ENCODE results near the gene SNCAIP. TPM values are rescaled to one million over a fixed set of nuclear protein-coding genes. Genes with fewer than 3 reads are reported as not detected.

SNCAIP gene
- total RNA-seq, 1 experiment from 2014 or later = 1.2 TPM

GRCh38 chr5:122455939-122456338 is 143.9 kb downstream of the SNCAIP start:
- no peak for TF ChIP-seq CTCF (IDR thresholded peaks at IDR 0.05; ENCODE audit: insufficient read depth in 1 of 2, low read depth in 1 of 2, low read length in 1 of 2, severe bottlenecking in 1 of 2, unreplicated experiment in 1 of 2)
- H3K4me3 Mint-ChIP-seq (ENCODE audit: unreplicated experiment) = no peak overlapping the region
- intact Hi-C loops (cut with micrococcal nuclease; ENCODE audit: unreplicated experiment) = no loop called here
- no peak overlapping the region for H3K27ac Mint-ChIP-seq (ENCODE audit: unreplicated experiment)
- no peak for DNase-seq
- no peaks in the 10 kb centered on the region for H3K9me3 Mint-ChIP-seq (ENCODE audit: unreplicated experiment)
- H3K4me3 ChIP-seq (ENCODE audit: low read depth, low read length) = no peak overlapping the region
- H3K36me3 ChIP-seq (ENCODE audit: control insufficient read depth, insufficient read depth, low read length) = no peaks in the 10 kb centered on the region
- BruUV-seq (replicated peaks) = no TSS peak
- H3K9me3 ChIP-seq = no peaks in the 10 kb centered on the region
- H3K4me1 ChIP-seq = no peaks in the 10 kb centered on the region
- CTCF ChIA-PET = no interaction called here
- peaks cover 6% of the 10 kb centered on the region for H3K4me1 Mint-ChIP-seq (ENCODE audit: low read depth, unreplicated experiment)
- H3K36me3 Mint-ChIP-seq (ENCODE audit: insufficient read depth, unreplicated experiment) = peaks cover 6% of the 10 kb centered on the region
- POLR2A ChIA-PET = no interaction called here
- no peaks in the 10 kb centered on the region for H3K27me3 Mint-ChIP-seq (ENCODE audit: insufficient read depth, unreplicated experiment)
- no peaks in the 10 kb centered on the region for H3K27me3 ChIP-seq (replicated peaks; ENCODE audit: control insufficient read depth, insufficient read depth, low read length)

- Mint-ChIP-seq H3K4me3 (ENCODE audit: unreplicated experiment) (no peak overlapping the region), H3K27me3 (ENCODE audit: insufficient read depth, unreplicated experiment) (no peaks in the 10 kb centered on the region), H3K4me1 (ENCODE audit: low read depth, unreplicated experiment) (peaks cover 6% of the 10 kb centered on the region), H3K27ac (ENCODE audit: unreplicated experiment) (no peak overlapping the region), H3K36me3 (ENCODE audit: insufficient read depth, unreplicated experiment) (peaks cover 6% of the 10 kb centered on the region), H3K9me3 (ENCODE audit: unreplicated experiment) (no peaks in the 10 kb centered on the region)
- no peaks in the 10 kb centered on the region for H3K4me1 ChIP-seq
- H3K27me3 ChIP-seq (replicated peaks; ENCODE audit: control insufficient read depth, insufficient read depth, low read length) = no peaks in the 10 kb centered on the region
- no peaks in the 10 kb centered on the region for H3K36me3 ChIP-seq (ENCODE audit: control insufficient read depth, insufficient read depth, low read length)
- no peak for DNase-seq
- BruUV-seq (replicated peaks) = no TSS peak
- intact Hi-C loops (cut with micrococcal nuclease; ENCODE audit: unreplicated experiment) = no loop called here
- no peaks in the 10 kb centered on the region for H3K9me3 ChIP-seq
- CTCF ChIA-PET = no interaction called here
- POLR2A ChIA-PET = no interaction called here
- no peak overlapping the region for H3K4me3 ChIP-seq (ENCODE audit: low read depth, low read length)
- no peak for TF ChIP-seq CTCF (IDR thresholded peaks at IDR 0.05; ENCODE audit: insufficient read depth in 1 of 2, low read depth in 1 of 2, low read length in 1 of 2, severe bottlenecking in 1 of 2, unreplicated experiment in 1 of 2)
Observed at GRCh38 chr5:122457178-122457826, 145.3 kb downstream of the SNCAIP start.

GRCh38 chr5:122458278-122458872 is 146.3 kb downstream of the SNCAIP start:
- no peaks in the 10 kb centered on the region for H3K4me1 Mint-ChIP-seq (ENCODE audit: low read depth, unreplicated experiment)
- peak; percentile 59 to 78 for TF ChIP-seq CTCF (IDR thresholded peaks at IDR 0.05; ENCODE audit: insufficient read depth in 1 of 2, low read depth in 1 of 2, low read length in 1 of 2, severe bottlenecking in 1 of 2, unreplicated experiment in 1 of 2)
- DNase-seq = peak in 1 of 2 experiments; percentile 37
- CTCF ChIA-PET = interaction anchor here (0.7 kb wide), 1 partner anchor 40 kb away, joined by 5 read pairs; no protein-coding TSS in a partner anchor
- no peak overlapping the region for H3K27ac Mint-ChIP-seq (ENCODE audit: unreplicated experiment)
- no peaks in the 10 kb centered on the region for H3K4me1 ChIP-seq
- H3K27me3 ChIP-seq (replicated peaks; ENCODE audit: control insufficient read depth, insufficient read depth, low read length) = no peaks in the 10 kb centered on the region
- peaks cover 6% of the 10 kb centered on the region for H3K36me3 Mint-ChIP-seq (ENCODE audit: insufficient read depth, unreplicated experiment)
- intact Hi-C loops (cut with micrococcal nuclease; ENCODE audit: unreplicated experiment) = loop anchor here (1.0 kb wide), 2 partner anchors 22 to 40 kb away; no protein-coding TSS in a partner anchor
- no peaks in the 10 kb centered on the region for H3K36me3 ChIP-seq (ENCODE audit: control insufficient read depth, insufficient read depth, low read length)
- no peaks in the 10 kb centered on the region for H3K9me3 ChIP-seq
- H3K9me3 Mint-ChIP-seq (ENCODE audit: unreplicated experiment) = no peaks in the 10 kb centered on the region
- POLR2A ChIA-PET = no interaction called here
- H3K4me3 Mint-ChIP-seq (ENCODE audit: unreplicated experiment) = no peak overlapping the region
- no peaks in the 10 kb centered on the region for H3K27me3 Mint-ChIP-seq (ENCODE audit: insufficient read depth, unreplicated experiment)
- no TSS peak for BruUV-seq (replicated peaks)
- no peak overlapping the region for H3K4me3 ChIP-seq (ENCODE audit: low read depth, low read length)

All from Caco-2 (cell line).